NB4 (cell line): ENCODE data around the gene RIPOR3.

ENCODE experiments used
- DNase-seq: peaks from one replicate; pipeline ENCODE4 v3.0.0; 2010; ENCODE audit warnings: low read depth
- H3K4me3 ChIP-seq: one replicate; pipeline ENCODE4 v1.5.1; 2011; ENCODE audit warnings: mild to moderate bottlenecking, low read depth, low read length, moderate library complexity
- CTCF ChIP-seq: IDR thresholded peaks from one replicate; pipeline ENCODE4 v1.5.1; 2012; ENCODE audit warnings: low read depth, low read length
- MAX ChIP-seq: IDR thresholded peaks from 2 replicates; pipeline ENCODE4 v1.6.1; 2011; ENCODE audit warnings: low read depth, low read length
- MYC ChIP-seq: IDR thresholded peaks from 2 replicates; pipeline ENCODE4 v1.6.1; 2011; ENCODE audit warnings: low read depth, low read length
- POLR2A ChIP-seq: IDR thresholded peaks from 2 replicates; pipeline ENCODE4 v1.6.1; 2011; ENCODE audit warnings: mild to moderate bottlenecking; ENCODE audit not compliant: insufficient read length; ENCODE audit errors: extremely low read depth

Gene RIPOR3

GRCh38 chr20:50594591-50595432 is 96.5 kb downstream of the RIPOR3 start:
- peak; percentile 21 for DNase-seq
- no peak overlapping the region for H3K4me3 ChIP-seq
- TF ChIP-seq POLR2A (no peak), CTCF (no peak), MYC (no peak), MAX (no peak)

- no peak for TF ChIP-seq POLR2A
- TF ChIP-seq MYC: no peak
- no peak for TF ChIP-seq CTCF
- no peak for TF ChIP-seq MAX
- H3K4me3 ChIP-seq: no peak overlapping the region
- DNase-seq: peak; percentile 28
Observed at GRCh38 chr20:50594231-50594590, 97.1 kb downstream of the RIPOR3 start.

- no peak for TF ChIP-seq MAX
- no peak for TF ChIP-seq CTCF
- TF ChIP-seq MYC: no peak
- TF ChIP-seq POLR2A: no peak
- no peak overlapping the region for H3K4me3 ChIP-seq
- DNase-seq: no peak
Observed at GRCh38 chr20:50593005-50593335, 98.4 kb downstream of the RIPOR3 start.

GRCh38 chr20:50592282-50593004 is 98.9 kb downstream of the RIPOR3 start:
- DNase-seq: no peak
- TF ChIP-seq MYC (no peak), MAX (no peak), POLR2A (no peak), CTCF (no peak)
- no peak overlapping the region for H3K4me3 ChIP-seq

GRCh38 chr20:50591233-50591852 is 100.0 kb downstream of the RIPOR3 start:
- no peak for TF ChIP-seq POLR2A
- no peak for TF ChIP-seq CTCF
- DNase-seq: no peak
- no peak overlapping the region for H3K4me3 ChIP-seq
